GM18873 (cell line): ENCODE data around the gene TLE7.

Experiments
- ATAC-seq: cut with Tn5 transposase; IDR thresholded peaks from one replicate; pipeline ENCODE4 v1.9.1; 2021; ENCODE audit warnings: mild to moderate bottlenecking, moderate library complexity, moderate number of reproducible peaks; ENCODE audit not compliant: unreplicated experiment, low FRiP score

TLE7 gene

GRCh38 chr16:71442051-71442440 lies at the start of gene TLE7:
TLE7 (minus strand) TSS chr16:71442054; CDS start chr16:71433324, 8,730 bp downstream.
- no peak for ATAC-seq

GRCh38 chr16:71491054-71491453 lies 49.2 kb upstream of the TLE7 start:
- no peak for ATAC-seq

GRCh38 chr16:71490361-71490760 lies 48.5 kb upstream of the TLE7 start:
- no peak for ATAC-seq

GRCh38 chr16:71489122-71489521 lies 47.3 kb upstream of the TLE7 start, which contains the start of gene ZNF19:
ZNF19 (minus strand) TSS chr16:71489324; CDS start chr16:71482114, 7,210 bp downstream.
- no peak for ATAC-seq

- peak; percentile 77 for ATAC-seq
These were observed 42.4 kb upstream of the TLE7 start for GRCh38 chr16:71484006-71484893.

GRCh38 chr16:71482569-71482968 lies 40.7 kb upstream of the TLE7 start:
- ATAC-seq, result no peak

- no peak for ATAC-seq
These were observed 39.1 kb upstream of the TLE7 start for GRCh38 chr16:71480956-71481355.

GRCh38 chr16:71479420-71479819 lies 37.6 kb upstream of the TLE7 start:
- ATAC-seq, result no peak

GRCh38 chr16:71476457-71477124 lies 34.7 kb upstream of the TLE7 start:
- no peak for ATAC-seq

- ATAC-seq, result no peak
These were observed 33.0 kb upstream of the TLE7 start for GRCh38 chr16:71474864-71475263.

GRCh38 chr16:71473891-71474290 lies 32.0 kb upstream of the TLE7 start:
- no peak for ATAC-seq

- no peak for ATAC-seq
These were observed 31.1 kb upstream of the TLE7 start for GRCh38 chr16:71472931-71473330.

GRCh38 chr16:71472051-71472450 lies 30.2 kb upstream of the TLE7 start:
- no peak for ATAC-seq

- ATAC-seq, result no peak
These were observed 26.0 kb upstream of the TLE7 start for GRCh38 chr16:71467810-71468209.

- no peak for ATAC-seq
These were observed 22.4 kb upstream of the TLE7 start for GRCh38 chr16:71464231-71464630.

- peak; percentile 91 for ATAC-seq
These were observed 20.1 kb upstream of the TLE7 start, which contains the start of gene ZNF23 for GRCh38 chr16:71461686-71462648. ZNF23 (minus strand) TSS chr16:71462247; CDS start chr16:71456796, 5,451 bp downstream.

- ATAC-seq, result no peak
These were observed 19.1 kb upstream of the TLE7 start for GRCh38 chr16:71460941-71461340.

- no peak for ATAC-seq
These were observed 18.4 kb upstream of the TLE7 start for GRCh38 chr16:71460236-71460635.

- no peak for ATAC-seq
These were observed 17.7 kb upstream of the TLE7 start for GRCh38 chr16:71459510-71459909.

- no peak for ATAC-seq
These were observed 14.9 kb upstream of the TLE7 start for GRCh38 chr16:71456801-71457200.
